Smooth muscle cell of the coronary artery (primary cell): ENCODE results near the gene RGL1. TPM values are rescaled to one million over a fixed set of nuclear protein-coding genes. Genes with fewer than 3 reads are reported as not detected.

Experiments used
- total RNA-seq: library from RNA; depleted of rRNA; stranded (reverse); fragments of >200 nt; gene quantifications from 2 replicates; pipeline ENCODE4 v1.2.3, GENCODE V29; 2014; ENCODE audit warnings: low replicate concordance

The RGL1 gene
- total RNA-seq = 20.1 and 25.3 TPM in 2 replicates

DNA sequence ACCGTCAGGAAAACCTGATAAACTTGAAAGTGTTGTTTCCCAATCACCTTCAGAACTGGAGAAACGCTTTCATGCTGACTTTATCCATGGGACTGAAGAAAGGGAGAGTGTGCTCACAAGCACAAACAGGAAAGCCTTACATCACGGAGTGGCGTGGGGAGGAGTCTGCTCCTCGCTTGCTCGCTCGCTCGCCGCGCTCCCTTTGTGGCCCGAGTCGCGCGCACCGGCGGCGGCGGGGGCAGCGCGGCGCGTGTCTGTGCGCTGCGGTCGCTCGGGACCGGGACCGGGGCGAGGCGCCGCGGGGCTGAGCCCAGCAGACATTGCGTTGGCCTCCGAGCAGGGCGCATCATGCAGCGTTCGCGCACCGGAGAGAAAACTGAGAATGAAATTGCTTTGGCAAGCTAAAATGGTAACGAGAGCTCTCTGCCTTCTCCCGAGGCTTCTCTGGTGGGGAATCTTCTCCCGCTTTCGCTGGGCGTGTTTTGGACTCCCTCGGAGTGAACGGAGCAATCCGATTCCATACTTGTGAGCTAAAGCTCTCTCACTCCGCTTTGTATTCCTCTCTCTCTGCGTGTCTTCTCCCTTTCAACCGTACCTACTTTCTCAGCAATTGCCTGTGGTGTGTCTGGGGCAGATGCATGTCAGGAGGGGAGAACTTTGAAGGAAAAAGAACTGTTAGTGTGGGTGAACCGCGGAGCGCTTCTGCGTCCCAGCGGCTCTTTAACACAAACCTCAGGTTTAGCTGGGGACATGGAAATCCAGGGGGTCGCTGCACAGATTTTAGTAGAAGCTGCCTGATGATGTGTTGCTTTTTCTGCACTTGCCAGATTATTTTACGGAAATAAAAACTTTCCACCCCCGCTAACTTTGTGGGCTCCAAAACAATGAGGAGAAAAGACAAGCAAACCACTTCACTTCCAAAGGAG, at the start of gene RGL1:
Gene RGL1 (plus strand): TSS at position 205 of the 926 bp plus-strand sequence. CDS start 178 bp downstream, at position 383.

Other genes starting within 250 kb of the RGL1 start
- 0.68 TPM in 1 of 2 replicates, not detected in the other for gene NCF2, start 214.7 kb upstream of the RGL1 start, total RNA-seq
- 251 and 352 TPM in 2 replicates for gene ARPC5, start 169.3 kb upstream of the RGL1 start, total RNA-seq
- gene APOBEC4, start 151.8 kb upstream of the RGL1 start, total RNA-seq = not detected in 2 replicates
- gene COLGALT2, start 232.6 kb downstream of the RGL1 start, total RNA-seq = 0.23 and 2.1 TPM in 2 replicates
- 14.7 and 45.2 TPM in 2 replicates for gene TSEN15, start 246.6 kb downstream of the RGL1 start, total RNA-seq